HPDE6-E6E7 (cell line): ENCODE measurements around the gene PTPRR.

Experiments used
- DNase-seq: peaks from one replicate; pipeline ENCODE4 v3.0.0; 2011; ENCODE audit warnings: missing footprints; ENCODE audit errors: extremely low spot score

Gene PTPRR

GRCh38 chr12:70646850-70647249 is 273.7 kb downstream of the PTPRR start:
- no peak for DNase-seq

- DNase-seq: peak; percentile 64
Observed at GRCh38 chr12:70645494-70646317, 274.8 kb downstream of the PTPRR start.

GRCh38 chr12:70644861-70645260 is 275.7 kb downstream of the PTPRR start:
- DNase-seq: no peak

- DNase-seq: no peak
Observed at GRCh38 chr12:70643939-70644338, 276.6 kb downstream of the PTPRR start.

GRCh38 chr12:70641691-70642090 is 278.8 kb downstream of the PTPRR start:
- DNase-seq: no peak

GRCh38 chr12:70640901-70641300 is 279.6 kb downstream of the PTPRR start:
- DNase-seq: no peak

- DNase-seq: no peak
Observed at GRCh38 chr12:70639535-70639934, 281.0 kb downstream of the PTPRR start.

- no peak for DNase-seq
Observed at GRCh38 chr12:70638639-70639360, 281.7 kb downstream of the PTPRR start.

- DNase-seq: no peak
Observed at GRCh38 chr12:70637303-70638085, 283.0 kb downstream of the PTPRR start, which contains the start of gene PTPRB. PTPRB (minus strand) TSS chr12:70637429; CDS start chr12:70637395, 34 bp downstream.

- DNase-seq: no peak
Observed at GRCh38 chr12:70635755-70636154, 284.8 kb downstream of the PTPRR start.

- DNase-seq: no peak
Observed at GRCh38 chr12:70628701-70629480, 291.6 kb downstream of the PTPRR start.

- no peak for DNase-seq
Observed at GRCh38 chr12:70627677-70628076, 292.9 kb downstream of the PTPRR start.

GRCh38 chr12:70626180-70626579 is 294.4 kb downstream of the PTPRR start:
- no peak for DNase-seq

GRCh38 chr12:70619471-70620152 is 300.9 kb downstream of the PTPRR start:
- no peak for DNase-seq

GRCh38 chr12:70618371-70618770 is 302.2 kb downstream of the PTPRR start:
- DNase-seq: no peak

- DNase-seq: no peak
Observed at GRCh38 chr12:70617450-70617849, 303.1 kb downstream of the PTPRR start.

GRCh38 chr12:70615174-70615866 is 305.2 kb downstream of the PTPRR start:
- no peak for DNase-seq

GRCh38 chr12:70609739-70610491 is 310.6 kb downstream of the PTPRR start:
- peak; percentile 25 for DNase-seq

GRCh38 chr12:70609203-70609602 is 311.3 kb downstream of the PTPRR start:
- DNase-seq: no peak
